Brain microvascular endothelial cell (primary cell): ENCODE data around the gene GABRP.
"Not testable (repeated sequence)": the region's sequence is repeated elsewhere in the genome, so short reads cannot be mapped to it uniquely, and the experiment has no call there.

ENCODE experiments used
- DNase-seq: peaks from one replicate; pipeline ENCODE4 v3.0.0-alpha.2; 2020
- H3K27ac ChIP-seq: fragments of 250-450 bp; sonication (Bioruptor Pico); 2 replicates; pipeline ENCODE4 v1.5.1; 2020; ENCODE audit warnings: mild to moderate bottlenecking, moderate library complexity
- H3K27me3 ChIP-seq: fragments of 250-450 bp; sonication (Bioruptor Pico); replicated peaks from 2 replicates; pipeline ENCODE4 v1.5.1; 2020; ENCODE audit warnings: mild to moderate bottlenecking
- H3K36me3 ChIP-seq: fragments of 250-450 bp; sonication (Bioruptor Pico); replicated peaks from 2 replicates; pipeline ENCODE4 v1.5.1; 2020; ENCODE audit warnings: mild to moderate bottlenecking
- H3K4me3 ChIP-seq: 2 replicates; pipeline ENCODE4 v1.5.1; 2011; ENCODE audit warnings: low read depth, mild to moderate bottlenecking, control low read depth, low read length, moderate library complexity
- in situ Hi-C: cut with HindIII; loops from 2 replicates; pipeline ENCODE4 v1.10.0; 2017; ENCODE audit warnings: low sequenced_read_pairs, low pct_ligation_motif_present
- TF ChIP-seq, protein P1 (sequence below): IDR thresholded peaks from 2 replicates; pipeline ENCODE4 v1.5.1; 2011; ENCODE audit warnings: low read depth, mild to moderate bottlenecking, moderate library complexity, low read length, control low read depth, inconsistent platforms; ENCODE audit errors: missing control alignments

Gene GABRP

GRCh38 chr5:170751631-170752030, 31.9 kb upstream of the GABRP start:
- Histone ChIP-seq H3K27me3 (no peaks in the 10 kb centered on the region), H3K36me3 (no peaks in the 10 kb centered on the region), H3K27ac (no peak overlapping the region), H3K4me3 (no peak overlapping the region)
- DNase-seq = no peak
- TF ChIP-seq, protein P1, sequence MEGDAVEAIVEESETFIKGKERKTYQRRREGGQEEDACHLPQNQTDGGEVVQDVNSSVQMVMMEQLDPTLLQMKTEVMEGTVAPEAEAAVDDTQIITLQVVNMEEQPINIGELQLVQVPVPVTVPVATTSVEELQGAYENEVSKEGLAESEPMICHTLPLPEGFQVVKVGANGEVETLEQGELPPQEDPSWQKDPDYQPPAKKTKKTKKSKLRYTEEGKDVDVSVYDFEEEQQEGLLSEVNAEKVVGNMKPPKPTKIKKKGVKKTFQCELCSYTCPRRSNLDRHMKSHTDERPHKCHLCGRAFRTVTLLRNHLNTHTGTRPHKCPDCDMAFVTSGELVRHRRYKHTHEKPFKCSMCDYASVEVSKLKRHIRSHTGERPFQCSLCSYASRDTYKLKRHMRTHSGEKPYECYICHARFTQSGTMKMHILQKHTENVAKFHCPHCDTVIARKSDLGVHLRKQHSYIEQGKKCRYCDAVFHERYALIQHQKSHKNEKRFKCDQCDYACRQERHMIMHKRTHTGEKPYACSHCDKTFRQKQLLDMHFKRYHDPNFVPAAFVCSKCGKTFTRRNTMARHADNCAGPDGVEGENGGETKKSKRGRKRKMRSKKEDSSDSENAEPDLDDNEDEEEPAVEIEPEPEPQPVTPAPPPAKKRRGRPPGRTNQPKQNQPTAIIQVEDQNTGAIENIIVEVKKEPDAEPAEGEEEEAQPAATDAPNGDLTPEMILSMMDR = no peak
- in situ Hi-C loops = no loop called here

GRCh38 chr5:170752257-170753215, 31.0 kb upstream of the GABRP start:
- TF ChIP-seq, protein P1 = no peak
- DNase-seq = no peak
- in situ Hi-C loops = no loop called here
- Histone ChIP-seq H3K27ac (no peak overlapping the region), H3K4me3 (no peak overlapping the region), H3K27me3 (no peaks in the 10 kb centered on the region), H3K36me3 (no peaks in the 10 kb centered on the region)

DNA sequence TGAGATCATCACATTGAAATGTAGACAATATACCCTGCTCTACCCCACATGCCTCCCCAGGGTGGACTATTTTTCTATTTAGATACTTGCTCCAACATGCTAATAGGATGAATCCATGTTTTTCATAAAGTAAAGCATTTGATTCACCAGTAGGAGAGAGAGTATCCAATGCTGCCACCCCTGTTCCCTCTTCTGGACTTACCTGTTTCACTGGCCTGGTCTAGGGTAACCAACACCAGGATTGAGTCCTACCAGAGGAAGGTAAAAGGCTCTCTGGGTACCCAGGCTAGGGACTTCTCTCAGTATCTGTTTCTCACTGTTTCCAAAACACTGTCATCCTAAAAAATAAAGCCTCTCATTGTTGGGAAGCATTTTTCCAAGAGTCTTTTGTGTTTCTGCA, 30.2 kb upstream of the GABRP start:
- Histone ChIP-seq H3K36me3 (no peaks in the 10 kb centered on the region), H3K4me3 (no peak overlapping the region), H3K27me3 (no peaks in the 10 kb centered on the region), H3K27ac (no peak overlapping the region)
- TF ChIP-seq, protein P1 = no peak
- in situ Hi-C loops = no loop called here
- no peak for DNase-seq

DNA sequence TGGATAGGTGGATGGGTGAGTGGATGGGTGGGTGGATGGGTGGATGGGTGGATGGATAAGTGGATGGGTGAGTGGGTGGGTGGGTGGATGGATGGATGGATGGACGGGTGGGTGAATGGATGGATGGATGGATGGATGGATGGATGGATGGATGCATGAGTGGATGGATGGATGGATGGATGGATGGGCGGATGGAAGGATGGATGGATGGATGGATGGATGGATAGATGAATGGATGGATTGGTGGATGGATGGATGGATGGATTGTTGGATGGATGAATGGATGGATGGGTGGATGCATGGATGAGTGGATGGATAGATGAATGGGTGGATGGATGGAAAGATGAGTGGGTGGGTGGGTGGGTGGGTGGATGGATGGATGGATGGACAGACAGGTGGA, 29.0 kb upstream of the GABRP start:
- H3K36me3 ChIP-seq, in situ Hi-C loops, H3K4me3 ChIP-seq, H3K27ac ChIP-seq, H3K27me3 ChIP-seq, DNase-seq: not testable (repeated sequence)

GRCh38 chr5:170755679-170756456, 27.7 kb upstream of the GABRP start:
- Histone ChIP-seq H3K27ac (no peak overlapping the region), H3K4me3 (no peak overlapping the region), H3K36me3 (no peaks in the 10 kb centered on the region), H3K27me3 (no peaks in the 10 kb centered on the region)
- in situ Hi-C loops = no loop called here
- DNase-seq = no peak
- TF ChIP-seq, protein P1 = no peak

DNA sequence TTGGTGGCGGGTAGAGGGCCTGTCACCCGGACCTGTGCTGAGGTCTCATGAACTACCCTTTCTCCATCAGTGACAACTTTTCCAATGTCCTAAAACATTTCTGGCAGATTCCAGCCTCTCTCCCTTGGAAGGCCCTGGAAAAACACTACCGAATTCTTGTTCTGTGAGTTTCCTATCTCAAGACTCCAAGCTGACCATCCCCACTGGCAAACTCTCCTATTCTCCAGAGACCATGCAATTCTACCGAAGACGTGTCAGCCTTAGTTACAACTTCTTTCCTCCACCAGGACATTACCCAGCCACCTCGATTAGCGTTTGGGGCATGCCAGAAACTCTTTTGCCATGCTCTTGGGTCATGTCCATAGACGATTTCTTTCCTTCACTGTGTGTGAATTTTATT, 26.8 kb upstream of the GABRP start:
- DNase-seq = no peak
- in situ Hi-C loops = no loop called here
- H3K4me3 ChIP-seq = no peak overlapping the region
- H3K27ac ChIP-seq = no peak overlapping the region
- TF ChIP-seq, protein P1 = no peak
- H3K27me3 ChIP-seq = no peaks in the 10 kb centered on the region
- no peaks in the 10 kb centered on the region for H3K36me3 ChIP-seq
